T-helper 2 cell treated with Interferon-gamma antibody and Interleukin-4, amounts not matched to agents 100 ng/mL and 5 ng/mL, for 36 hours (primary cell): ENCODE measurements around the gene PPAN. TPM values are rescaled to one million over a fixed set of nuclear protein-coding genes. Genes with fewer than 3 reads are reported as not detected.

Experiments
- total RNA-seq: library from RNA; stranded (reverse); gene quantifications from 2 replicates; pipeline ENCODE4 v1.2.3, GENCODE V29; 2022

Gene PPAN
- total RNA-seq, 1 donor from 2014 or later: 82.1 TPM

Other genes starting within 250 kb of the PPAN start
- gene OLFM2, start 169.8 kb upstream of the PPAN start, total RNA-seq: 7.5 and 9.0 TPM in 2 replicates
- gene COL5A3, start 95.9 kb upstream of the PPAN start, total RNA-seq: not detected in 2 replicates
- gene RDH8, start 92.9 kb upstream of the PPAN start, total RNA-seq: not detected in 2 replicates
- 67.8 and 68.1 TPM in 2 replicates for gene SHFL, start 20.0 kb upstream of the PPAN start, total RNA-seq
- 1.3 and 2.0 TPM in 2 replicates for gene ANGPTL6, start 3.7 kb upstream of the PPAN start, total RNA-seq
- gene P2RY11, start 5.3 kb downstream of the PPAN start, total RNA-seq: 27.7 and 31.1 TPM in 2 replicates
- 226 and 229 TPM in 2 replicates for gene EIF3G, start 13.5 kb downstream of the PPAN start, total RNA-seq
- gene DNMT1, start 88.6 kb downstream of the PPAN start, total RNA-seq: 398 and 410 TPM in 2 replicates
- gene S1PR2, start 125.0 kb downstream of the PPAN start, total RNA-seq: 6.9 and 7.0 TPM in 2 replicates
- gene MRPL4, start 145.9 kb downstream of the PPAN start, total RNA-seq: 76.3 and 77.9 TPM in 2 replicates
- 19.4 and 21.7 TPM in 2 replicates for gene ICAM1, start 164.8 kb downstream of the PPAN start, total RNA-seq
- gene ICAM4, start 180.6 kb downstream of the PPAN start, total RNA-seq: 2.5 and 4.0 TPM in 2 replicates
- 0.70 and 0.82 TPM in 2 replicates for gene ICAM5, start 183.6 kb downstream of the PPAN start, total RNA-seq
- gene ZGLP1, start 203.5 kb downstream of the PPAN start, total RNA-seq: 2.4 and 3.7 TPM in 2 replicates
- 7.2 and 9.0 TPM in 2 replicates for gene FDX2, start 209.7 kb downstream of the PPAN start, total RNA-seq
- 78.0 and 81.8 TPM in 2 replicates for gene RAVER1, start 227.2 kb downstream of the PPAN start, total RNA-seq
- 183 and 185 TPM in 2 replicates for gene ICAM3, start 233.3 kb downstream of the PPAN start, total RNA-seq